ENCODE results near the gene CAP2. TPM values are rescaled to one million over a fixed set of nuclear protein-coding genes. Genes with fewer than 3 reads are reported as not detected.
A peak's percentile ranks its signal among the peaks of the same experiment; 100 is the strongest.

CAP2 gene
- total RNA-seq, 2 donors from 2014 or later = not detected

DNA sequence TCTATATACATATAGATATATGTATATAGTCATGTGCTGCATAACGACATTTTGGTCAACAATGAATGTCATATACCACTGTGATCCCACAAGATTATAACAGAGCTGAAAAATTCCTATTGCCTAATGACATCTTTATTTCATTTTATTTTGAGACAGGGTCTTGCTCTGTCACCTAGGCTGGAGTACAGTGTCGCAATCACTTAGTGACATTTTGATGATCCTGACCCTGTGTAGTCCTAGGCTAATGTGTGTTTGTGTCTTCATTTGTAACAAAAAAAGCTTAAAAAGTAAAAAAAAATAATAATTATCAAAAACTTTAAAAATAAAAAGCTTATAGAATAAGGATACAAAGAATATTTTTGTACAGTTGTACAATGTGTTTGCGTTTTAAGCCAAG lies 202.7 kb downstream of the CAP2 start:
- Mint-ChIP-seq H3K27me3 (ENCODE audit: low read depth) (no peaks in the 10 kb centered on the region), H3K9me3 (peaks cover 0 to 1% of the 10 kb centered on the region in 2 donors), H3K4me3 (no peak overlapping the region), H3K27ac (no peak overlapping the region), H3K4me1 (ENCODE audit: low read depth) (peaks cover 5% of the 10 kb centered on the region), H3K36me3 (ENCODE audit: insufficient read depth in 2 of 2) (peaks cover under 1% of the 10 kb centered on the region in 2 donors)
- DNase-seq (no peak), ATAC-seq (replicated peaks in 1 of 2) (no peak)

GRCh38 chr6:17599877-17600526 lies 206.6 kb downstream of the CAP2 start, which contains the start of gene FAM8A1:
Gene FAM8A1, plus strand, starts transcription at chr6:17600302. Its CDS starts 108 bp downstream, at chr6:17600410.
- peak; percentile 95 to 97 for DNase-seq
- peaks cover 0 to 1% of the 10 kb centered on the region in 2 donors for H3K9me3 Mint-ChIP-seq
- peaks cover 4 to 9% of the 10 kb centered on the region in 2 donors for H3K36me3 Mint-ChIP-seq (ENCODE audit: insufficient read depth in 2 of 2)
- H3K4me3 Mint-ChIP-seq = peak within 1 kb of the TSS; percentile 92 to 99
- no peaks in the 10 kb centered on the region for H3K27me3 Mint-ChIP-seq (ENCODE audit: low read depth)
- ATAC-seq (replicated peaks in 1 of 2) = peak; percentile 88
- H3K27ac Mint-ChIP-seq = peak within 1 kb of the TSS; percentile 98
- peaks cover 38% of the 10 kb centered on the region for H3K4me1 Mint-ChIP-seq (ENCODE audit: low read depth)

DNA sequence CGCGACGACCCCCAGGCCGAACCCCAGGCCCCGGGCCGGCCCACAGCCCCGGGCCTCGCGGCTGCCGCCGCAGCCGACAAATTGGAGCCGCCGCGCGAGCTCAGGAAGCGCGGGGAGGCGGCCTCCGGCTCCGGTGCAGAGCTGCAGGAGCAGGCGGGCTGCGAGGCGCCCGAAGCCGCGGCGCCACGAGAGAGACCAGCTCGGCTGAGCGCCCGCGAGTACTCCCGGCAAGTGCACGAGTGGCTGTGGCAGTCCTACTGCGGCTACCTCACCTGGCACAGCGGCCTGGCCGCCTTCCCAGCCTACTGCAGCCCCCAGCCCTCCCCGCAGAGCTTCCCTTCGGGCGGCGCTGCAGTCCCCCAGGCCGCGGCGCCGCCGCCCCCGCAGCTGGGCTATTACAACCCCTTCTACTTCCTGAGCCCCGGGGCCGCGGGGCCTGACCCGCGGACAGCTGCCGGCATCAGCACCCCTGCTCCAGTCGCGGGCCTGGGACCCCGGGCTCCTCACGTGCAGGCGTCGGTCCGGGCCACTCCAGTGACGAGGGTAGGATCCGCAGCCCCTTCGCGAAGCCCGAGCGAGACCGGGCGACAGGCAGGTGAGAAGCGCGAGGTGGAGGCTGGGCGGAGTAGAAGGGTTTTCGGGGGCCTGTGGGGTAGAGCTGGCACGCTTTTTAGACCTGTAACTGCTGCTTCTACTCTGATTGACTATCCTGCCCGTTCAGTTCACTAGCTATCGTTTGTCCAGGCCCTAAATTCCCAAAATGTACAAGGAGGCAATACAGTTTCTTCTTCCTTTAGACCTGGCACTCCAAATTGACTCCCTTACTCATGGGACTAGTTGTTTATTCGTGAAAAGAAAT lies 207.4 kb downstream of the CAP2 start:
- H3K27ac Mint-ChIP-seq = peak overlapping the region; percentile 98
- H3K4me1 Mint-ChIP-seq (ENCODE audit: low read depth) = peaks cover 38% of the 10 kb centered on the region
- ATAC-seq (replicated peaks in 1 of 2) (peak; percentile 63 to 71), DNase-seq (peak; percentile 65)
- H3K9me3 Mint-ChIP-seq = peaks cover 0 to 1% of the 10 kb centered on the region in 2 donors
- H3K27me3 Mint-ChIP-seq (ENCODE audit: low read depth) = no peaks in the 10 kb centered on the region
- H3K4me3 Mint-ChIP-seq = peak overlapping the region; percentile 92 to 99
- peaks cover 4 to 9% of the 10 kb centered on the region in 2 donors for H3K36me3 Mint-ChIP-seq (ENCODE audit: insufficient read depth in 2 of 2)

GRCh38 chr6:17601386-17601703 lies 207.9 kb downstream of the CAP2 start:
- DNase-seq (no peak), ATAC-seq (replicated peaks in 1 of 2) (no peak)
- H3K27ac Mint-ChIP-seq = peak overlapping the region; percentile 98
- H3K36me3 Mint-ChIP-seq (ENCODE audit: insufficient read depth in 2 of 2) = peaks cover 5 to 11% of the 10 kb centered on the region in 2 donors
- H3K4me1 Mint-ChIP-seq (ENCODE audit: low read depth) = peaks cover 38% of the 10 kb centered on the region
- peaks cover 0 to 1% of the 10 kb centered on the region in 2 donors for H3K9me3 Mint-ChIP-seq
- no peaks in the 10 kb centered on the region for H3K27me3 Mint-ChIP-seq (ENCODE audit: low read depth)
- H3K4me3 Mint-ChIP-seq = peak overlapping the region; percentile 92 to 99

GRCh38 chr6:17602888-17603287 lies 209.5 kb downstream of the CAP2 start:
- DNase-seq (no peak), ATAC-seq (replicated peaks in 1 of 2) (no peak)
- peak overlapping the region; percentile 8 to 99 for H3K4me3 Mint-ChIP-seq
- peaks cover 38% of the 10 kb centered on the region for H3K4me1 Mint-ChIP-seq (ENCODE audit: low read depth)
- H3K27me3 Mint-ChIP-seq (ENCODE audit: low read depth) = no peaks in the 10 kb centered on the region
- H3K27ac Mint-ChIP-seq = peak overlapping the region; percentile 43
- peaks cover 6 to 13% of the 10 kb centered on the region in 2 donors for H3K36me3 Mint-ChIP-seq (ENCODE audit: insufficient read depth in 2 of 2)
- no peaks in the 10 kb centered on the region for H3K9me3 Mint-ChIP-seq

GRCh38 chr6:17606606-17607005 lies 213.2 kb downstream of the CAP2 start:
- ATAC-seq (replicated peaks in 1 of 2) (no peak), DNase-seq (no peak)
- Mint-ChIP-seq H3K9me3 (no peaks in the 10 kb centered on the region), H3K4me1 (ENCODE audit: low read depth) (peaks cover 28% of the 10 kb centered on the region), H3K27me3 (ENCODE audit: low read depth) (no peaks in the 10 kb centered on the region), H3K27ac (peak overlapping the region; percentile 23), H3K36me3 (ENCODE audit: insufficient read depth in 2 of 2) (peaks cover 3 to 10% of the 10 kb centered on the region in 2 donors), H3K4me3 (no peak overlapping the region)

Other genes starting within 250 kb of the CAP2 start
- not detected for gene RBM24, start 112.2 kb upstream of the CAP2 start, total RNA-seq
- 1 to 10 TPM; 6.3 to 7.3 TPM for gene FAM8A1, start 206.7 kb downstream of the CAP2 start, total RNA-seq